NCI-H2171 (cell line): Measurements from ENCODE around the gene PPT2.
A peak's percentile ranks its signal among the peaks of the same experiment; 100 is the strongest.
"Not testable (repeated sequence)": the region's sequence is repeated elsewhere in the genome, so short reads cannot be mapped to it uniquely, and the experiment has no call there.

ENCODE experiments used
- DNase-seq: peaks from one replicate; lab custom pipeline; 2025; lab: John Stamatoyannopoulos, UW

The PPT2 gene

DNA sequence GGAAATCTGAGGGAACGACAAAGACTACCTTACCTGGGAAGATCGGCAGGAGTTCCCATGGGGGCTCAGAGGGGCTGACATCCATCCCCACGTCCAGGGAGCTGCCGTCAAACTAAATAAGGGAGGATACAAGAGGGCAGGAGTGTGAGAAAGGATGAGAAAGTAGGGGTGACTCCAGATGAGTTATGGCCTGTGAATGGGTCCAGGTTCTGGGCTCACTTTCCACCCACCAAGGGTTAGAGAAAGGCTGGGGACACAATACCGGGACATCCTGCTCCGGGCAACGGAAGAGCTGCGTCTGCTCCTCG lies 26.6 kb upstream of the PPT2 start:
- no peak for DNase-seq

DNA sequence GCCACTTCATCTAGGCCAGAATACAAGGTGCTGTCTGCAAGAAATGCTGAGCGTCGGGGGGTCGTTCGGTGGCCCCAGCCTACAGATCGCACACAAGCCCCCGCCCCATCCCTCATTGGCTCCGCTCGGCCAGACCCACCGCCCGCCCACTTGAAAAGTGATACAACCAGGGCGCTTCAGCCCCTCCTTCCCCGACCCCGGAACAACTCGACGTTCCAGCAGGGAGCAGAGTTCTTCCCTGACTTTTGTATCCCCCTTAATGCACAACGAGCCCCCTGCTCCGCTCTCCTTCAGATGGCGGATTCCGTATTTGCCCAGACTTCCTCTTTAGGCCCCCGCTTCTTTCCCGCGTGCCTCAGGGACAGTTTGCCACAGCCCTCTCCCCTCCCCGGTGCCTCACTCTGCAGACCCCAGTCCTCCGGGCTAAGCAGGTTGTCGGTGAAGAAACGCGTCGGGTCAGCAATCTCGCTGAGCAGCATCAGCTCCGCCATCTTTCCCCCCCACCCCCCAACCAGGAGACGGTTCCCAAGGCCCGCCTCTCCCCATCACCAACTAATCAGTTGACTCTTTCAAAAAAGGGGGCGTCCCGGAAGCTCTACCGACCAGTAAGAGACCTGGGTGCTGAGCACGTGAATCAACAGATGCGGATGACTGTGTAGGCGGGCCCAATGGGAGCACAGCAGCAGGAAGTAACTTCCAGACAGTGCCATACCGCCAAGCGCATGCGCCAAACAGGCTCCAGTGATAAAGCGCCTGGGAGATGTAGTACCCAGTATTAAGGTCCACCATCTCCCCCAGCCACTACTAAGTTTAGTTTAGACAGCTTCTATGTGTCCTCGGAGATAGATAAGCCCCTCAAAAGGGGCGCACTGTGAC lies 26.0 kb upstream of the PPT2 start, which contains the start of gene ATF6B:
TSS of gene ATF6B (minus strand) at position 530 of the 876 bp plus-strand sequence. CDS start at position 491, 39 bp downstream.
- peak; percentile 99 for DNase-seq

DNA sequence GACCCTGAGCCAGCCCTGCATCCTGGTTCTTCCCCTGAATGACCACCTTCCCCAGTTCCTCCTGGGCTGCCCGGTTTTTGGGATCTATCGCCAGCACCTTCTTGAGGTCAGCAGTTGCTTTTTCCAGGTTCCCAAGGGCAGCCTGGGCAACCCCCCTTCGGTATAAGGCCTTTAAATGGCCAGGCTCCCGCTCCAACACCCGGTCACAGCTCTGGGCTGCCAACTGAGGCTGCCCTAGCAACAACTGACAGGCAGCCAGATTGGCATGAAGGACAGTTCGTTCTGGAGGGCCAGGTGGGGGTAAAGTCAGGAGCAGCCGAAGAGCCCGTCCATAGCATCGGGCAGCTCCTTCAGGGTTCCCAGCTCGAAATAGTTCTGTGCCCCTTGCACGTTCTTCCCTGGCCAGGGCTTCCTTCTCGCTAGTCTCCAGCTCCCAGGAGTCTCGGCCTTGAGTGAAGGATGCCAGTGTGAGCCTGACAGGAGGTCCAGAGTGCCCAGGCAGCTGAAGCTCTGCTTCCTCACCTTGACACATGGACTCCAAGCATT lies 25.1 kb upstream of the PPT2 start:
- DNase-seq, result no peak

DNA sequence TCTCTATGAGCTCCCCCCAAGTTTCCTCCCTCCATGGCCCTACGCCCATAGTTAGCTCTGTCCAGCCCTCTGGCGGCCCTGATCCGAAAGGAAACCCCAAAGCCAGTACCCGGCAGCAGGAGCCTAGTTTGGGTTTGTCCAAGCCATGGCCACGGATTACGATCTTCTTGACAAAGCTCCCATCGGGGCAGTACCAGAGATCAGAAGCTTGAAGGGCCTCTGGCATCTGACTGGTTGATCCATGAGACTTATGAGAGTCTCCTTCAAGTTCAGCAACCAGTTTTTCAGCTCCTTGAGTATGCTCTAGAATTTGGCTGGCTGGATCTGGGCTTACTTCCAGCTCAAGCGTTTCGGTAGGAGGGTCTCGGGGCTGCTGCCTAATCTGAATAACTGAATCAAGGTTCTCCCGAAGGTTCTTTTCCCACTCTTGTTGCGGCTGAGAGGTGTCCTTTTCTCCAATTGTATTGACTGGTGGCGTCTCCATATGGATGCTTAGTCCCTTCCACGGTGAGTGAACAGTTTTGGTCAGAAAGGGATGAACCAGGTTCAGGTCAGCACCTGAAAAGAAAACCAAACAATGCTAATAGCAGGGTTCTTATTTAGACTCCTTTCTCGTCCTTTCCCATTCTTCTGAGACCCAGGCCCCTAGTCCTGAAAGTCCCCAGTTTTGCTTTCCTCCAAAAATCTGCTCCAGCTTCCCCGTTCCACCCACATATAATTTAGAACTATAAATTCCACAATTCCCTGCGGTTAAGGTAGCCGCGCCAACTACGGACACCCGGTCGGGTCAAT lies 24.4 kb upstream of the PPT2 start:
- DNase-seq, result no peak

DNA sequence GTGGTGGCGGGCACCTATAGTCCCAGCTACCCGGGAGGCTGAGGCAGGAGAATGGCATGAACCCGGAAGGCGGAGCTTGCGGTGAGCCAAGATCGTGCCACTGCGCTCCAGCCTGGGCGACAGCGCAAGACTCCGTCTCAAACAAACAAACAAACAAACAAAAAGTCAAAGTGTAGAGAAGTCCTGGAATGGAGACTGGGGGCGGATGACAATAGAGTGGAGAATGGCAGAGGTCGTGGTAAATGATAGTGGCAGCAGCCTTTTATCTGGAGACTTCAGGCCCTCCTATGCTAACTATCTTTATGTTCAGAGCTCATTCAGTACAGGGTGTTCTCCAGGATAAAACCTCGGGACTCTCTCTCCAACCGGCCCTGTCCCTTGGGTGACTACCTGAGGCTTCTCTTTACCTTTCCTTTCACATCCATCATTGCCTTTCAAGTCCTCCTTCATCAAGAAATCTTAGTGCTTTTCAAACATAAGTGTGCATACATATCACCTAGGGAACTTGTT lies 22.4 kb upstream of the PPT2 start:
- no peak for DNase-seq

DNA sequence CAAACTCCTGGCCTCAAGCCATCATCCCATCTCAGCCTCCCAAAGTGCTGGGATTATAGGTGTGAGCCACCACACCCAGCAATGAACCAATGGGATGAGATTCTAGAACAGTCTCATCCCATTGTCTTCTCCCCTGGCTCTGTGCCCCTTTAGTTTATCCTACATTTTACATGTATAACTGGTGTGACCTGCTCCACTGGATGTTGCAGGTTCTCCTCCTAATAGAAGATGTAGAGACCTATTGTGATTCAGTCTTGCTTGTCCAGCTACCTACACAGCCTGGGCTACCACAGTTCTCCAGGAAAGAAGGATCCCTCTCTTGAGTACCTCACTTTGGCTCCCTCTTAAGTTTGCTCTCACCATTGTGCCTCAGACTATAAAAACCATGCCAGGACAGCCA lies 21.8 kb upstream of the PPT2 start:
- no peak for DNase-seq

DNA sequence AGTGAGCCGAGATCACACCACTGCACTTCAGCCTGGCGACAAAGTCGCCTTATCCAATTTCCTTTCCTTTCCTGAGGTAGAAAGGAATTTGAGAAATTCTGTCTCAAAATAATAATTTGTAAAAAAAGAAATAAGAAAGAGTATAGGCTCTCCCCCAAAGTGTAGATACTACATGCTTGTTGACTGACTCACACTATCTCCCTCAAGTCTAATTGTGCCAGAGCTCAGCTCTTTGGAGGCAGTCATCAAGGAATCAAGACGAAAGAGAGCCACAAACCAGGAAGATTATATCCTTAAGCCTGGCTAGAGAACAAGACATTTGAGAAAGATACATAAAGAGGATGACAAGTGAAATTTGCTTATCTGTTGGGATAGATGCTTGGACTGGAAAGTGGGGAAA lies 20.2 kb upstream of the PPT2 start:
- no peak for DNase-seq

DNA sequence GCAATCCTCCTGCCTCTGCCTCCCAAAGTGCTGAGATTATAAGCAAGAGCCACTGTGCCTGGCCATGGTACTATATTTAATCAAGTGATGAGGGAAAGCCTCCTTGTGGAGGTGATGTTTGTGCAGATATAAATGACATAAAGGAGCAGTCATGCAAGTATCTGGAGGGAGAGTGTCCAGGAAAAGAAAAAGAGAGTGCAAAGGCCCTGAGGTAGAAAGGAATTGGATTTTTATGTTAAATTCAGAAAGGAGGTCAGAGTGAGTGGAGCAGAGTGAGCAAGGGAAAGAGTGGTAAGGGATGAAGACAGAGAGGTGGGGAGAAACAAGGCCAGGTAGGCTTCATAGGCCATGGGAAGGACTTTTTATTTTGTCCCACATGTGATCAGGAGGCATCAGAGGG lies 16.5 kb upstream of the PPT2 start:
- DNase-seq, result no peak

DNA sequence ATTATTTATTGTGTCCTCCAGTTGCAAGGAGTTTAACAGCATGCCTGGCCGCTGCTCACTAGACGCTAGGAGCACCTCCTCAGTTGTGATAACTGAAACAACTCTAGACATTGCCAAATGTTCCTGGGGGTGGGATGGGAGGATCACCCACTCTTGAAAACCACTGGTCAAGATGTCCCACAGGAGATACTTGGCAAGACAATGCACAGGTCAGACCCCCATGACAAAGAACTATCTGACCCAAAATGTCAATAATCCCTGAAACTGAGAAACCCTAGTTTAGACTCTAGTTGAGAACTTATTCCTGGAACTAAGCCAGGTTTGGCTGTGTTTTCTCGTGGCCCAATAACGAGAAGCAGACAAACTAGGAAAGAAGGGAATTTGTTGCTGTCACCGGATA lies 14.4 kb upstream of the PPT2 start:
- no peak for DNase-seq

DNA sequence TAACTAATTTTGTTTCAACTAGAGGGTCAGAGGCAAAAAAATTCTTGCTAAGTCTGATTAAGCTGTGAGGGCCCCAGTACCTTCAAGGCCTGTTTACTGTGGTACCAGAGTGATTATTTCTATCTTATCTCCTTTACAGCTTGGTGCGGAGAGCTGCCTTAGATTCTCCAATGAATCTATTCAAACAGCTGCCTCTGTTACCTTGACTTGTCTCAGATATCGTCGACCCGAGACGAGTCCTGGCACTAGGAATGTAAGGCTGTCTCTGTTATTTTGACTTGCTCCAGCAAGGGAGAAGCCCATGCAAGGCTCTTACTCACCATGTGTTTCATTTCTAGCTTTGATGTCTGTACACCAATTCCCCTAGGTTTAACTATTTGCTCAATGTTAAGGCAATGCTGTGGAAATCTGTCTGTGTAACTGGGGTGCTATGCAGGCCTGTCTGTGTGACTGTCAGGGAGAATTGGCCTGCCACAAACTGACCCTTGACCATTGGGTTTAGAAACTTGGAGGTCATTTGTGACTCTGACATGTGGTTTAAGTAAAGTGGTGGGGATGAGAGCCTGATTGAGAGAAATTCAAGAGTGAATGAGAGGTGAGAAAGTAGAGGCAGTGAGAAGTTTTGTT lies 13.4 kb upstream of the PPT2 start:
- no peak for DNase-seq

DNA sequence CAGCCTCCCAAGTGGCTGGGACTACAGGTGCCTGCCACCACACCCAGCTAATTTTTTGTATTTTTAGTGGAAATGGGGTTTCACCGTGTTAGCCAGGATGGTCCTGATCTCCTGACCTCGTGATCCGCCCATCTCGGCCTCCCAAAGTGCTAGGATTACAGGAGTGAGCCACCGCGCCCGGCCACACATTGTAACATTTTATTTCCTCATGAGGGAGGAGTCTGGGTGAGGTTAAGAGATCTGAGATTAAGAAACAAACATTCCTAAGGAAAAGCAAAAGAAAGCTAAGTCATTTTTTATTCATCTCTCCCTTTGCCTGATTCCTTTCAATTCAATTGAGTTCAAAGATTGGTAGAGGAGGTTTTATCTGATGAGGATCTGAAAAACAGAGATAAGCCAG lies 9.7 kb upstream of the PPT2 start:
- DNase-seq, result not testable (repeated sequence)

DNA sequence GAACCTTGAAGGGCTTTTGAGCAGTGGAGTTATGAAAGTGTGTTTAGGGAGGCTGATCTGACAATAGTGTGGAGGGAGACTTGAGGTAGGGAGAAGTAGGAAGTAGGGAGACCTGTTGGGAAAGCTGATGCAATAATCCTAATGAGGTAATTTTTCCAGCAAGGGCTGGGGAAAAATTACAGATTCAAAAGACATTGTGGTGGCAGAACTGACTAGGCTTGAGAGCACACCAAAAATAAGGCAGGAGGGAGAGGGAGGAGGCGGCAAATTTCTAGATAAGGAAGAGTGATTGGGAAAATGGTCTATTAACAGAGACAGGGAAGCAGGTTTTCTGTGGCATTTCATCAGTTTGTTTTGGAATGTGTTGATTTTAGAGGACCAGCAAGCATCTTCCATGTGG lies 7.7 kb upstream of the PPT2 start:
- DNase-seq, result no peak

DNA sequence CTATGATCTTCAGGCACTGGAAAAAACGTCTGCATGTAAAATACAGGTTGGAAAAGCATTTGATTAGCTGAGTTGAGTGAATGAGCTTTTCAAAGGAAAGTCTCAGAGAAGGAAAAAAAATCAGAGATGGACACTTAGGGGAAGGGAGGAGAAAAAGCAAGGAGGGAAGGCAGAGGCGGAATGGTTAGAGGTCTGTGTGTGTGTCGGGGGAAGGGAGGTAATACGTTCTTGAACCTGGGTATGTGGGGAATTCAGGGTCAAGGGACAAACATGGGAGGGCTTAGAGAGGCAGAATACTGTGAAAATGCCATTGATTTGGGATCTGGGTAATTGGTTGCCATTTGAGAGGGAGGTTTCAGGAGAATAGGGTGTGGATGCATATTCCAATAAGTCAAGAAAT lies 7.3 kb upstream of the PPT2 start:
- no peak for DNase-seq

DNA sequence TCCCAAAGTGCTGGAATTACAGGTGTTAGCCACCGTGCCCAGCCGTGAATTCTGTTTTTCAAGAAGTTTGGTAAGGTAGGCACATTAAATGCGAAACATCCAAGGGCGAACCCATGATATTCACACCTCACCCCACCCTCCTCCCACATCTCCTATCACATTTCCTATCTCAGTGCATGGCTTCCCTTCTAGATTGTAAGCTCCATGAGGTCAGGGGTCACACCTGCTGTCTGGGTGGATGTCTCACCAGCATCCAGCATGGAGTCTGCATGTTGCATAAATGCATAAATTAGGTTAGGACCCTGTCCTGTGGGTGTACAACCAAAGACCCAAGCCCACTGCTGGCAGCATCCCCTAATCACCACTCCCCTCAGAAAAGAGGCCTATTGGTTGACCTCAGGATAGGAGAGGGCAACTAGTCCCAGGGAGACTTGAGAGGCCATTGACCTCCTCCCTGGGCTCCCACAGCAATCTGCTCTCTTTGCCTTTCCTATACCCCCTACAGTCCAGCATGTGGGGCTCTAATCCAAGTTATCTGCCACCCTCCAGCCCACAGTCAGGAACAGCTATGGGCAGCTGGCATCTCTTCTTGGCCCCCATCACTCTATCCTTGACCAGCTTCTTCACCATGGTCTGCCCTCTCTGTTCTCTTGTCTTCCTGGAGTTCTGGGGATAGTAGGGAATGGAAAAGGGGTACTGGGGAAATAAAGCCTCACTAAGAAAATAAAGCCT lies 6.4 kb upstream of the PPT2 start:
- no peak for DNase-seq

DNA sequence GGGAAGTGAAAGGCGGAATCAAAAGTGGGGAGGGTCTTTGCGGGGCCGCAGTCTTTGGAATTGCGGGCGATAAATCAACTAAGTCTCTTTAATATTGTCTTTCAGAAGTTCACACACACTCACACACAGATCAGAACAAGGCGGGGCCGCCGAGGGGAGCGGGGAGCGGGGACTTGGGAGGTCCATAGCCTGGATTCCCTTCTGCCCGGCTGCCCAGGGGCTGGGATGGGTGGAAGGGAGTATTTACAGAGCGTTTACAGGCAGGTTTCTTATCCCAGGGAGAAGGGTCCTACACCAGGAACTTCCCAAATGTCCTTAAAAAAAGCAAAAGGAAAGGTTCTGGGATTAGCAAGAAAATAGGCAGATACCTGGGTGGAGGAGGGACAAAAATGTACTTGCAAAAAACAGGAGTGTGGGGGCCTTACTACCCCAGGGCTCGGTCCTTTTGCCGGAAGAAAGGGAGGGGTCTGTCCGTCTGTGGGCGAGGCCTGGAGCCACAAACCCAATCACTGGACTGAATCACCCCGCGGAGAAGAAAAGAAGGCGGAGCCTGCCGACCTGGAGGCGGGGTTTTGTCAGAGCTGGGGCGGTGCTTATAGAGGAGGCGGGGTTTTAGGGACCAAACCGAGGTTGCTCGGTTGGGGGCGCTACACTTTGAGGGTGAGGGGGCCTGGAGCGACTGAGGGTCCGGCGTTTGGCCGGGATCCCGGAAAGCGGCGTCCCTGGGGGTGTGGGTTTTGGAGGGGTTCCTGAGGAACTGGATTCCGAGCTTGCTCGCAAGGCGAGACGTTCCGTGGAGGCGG lies 5.5 kb upstream of the PPT2 start:
- DNase-seq, result no peak

DNA sequence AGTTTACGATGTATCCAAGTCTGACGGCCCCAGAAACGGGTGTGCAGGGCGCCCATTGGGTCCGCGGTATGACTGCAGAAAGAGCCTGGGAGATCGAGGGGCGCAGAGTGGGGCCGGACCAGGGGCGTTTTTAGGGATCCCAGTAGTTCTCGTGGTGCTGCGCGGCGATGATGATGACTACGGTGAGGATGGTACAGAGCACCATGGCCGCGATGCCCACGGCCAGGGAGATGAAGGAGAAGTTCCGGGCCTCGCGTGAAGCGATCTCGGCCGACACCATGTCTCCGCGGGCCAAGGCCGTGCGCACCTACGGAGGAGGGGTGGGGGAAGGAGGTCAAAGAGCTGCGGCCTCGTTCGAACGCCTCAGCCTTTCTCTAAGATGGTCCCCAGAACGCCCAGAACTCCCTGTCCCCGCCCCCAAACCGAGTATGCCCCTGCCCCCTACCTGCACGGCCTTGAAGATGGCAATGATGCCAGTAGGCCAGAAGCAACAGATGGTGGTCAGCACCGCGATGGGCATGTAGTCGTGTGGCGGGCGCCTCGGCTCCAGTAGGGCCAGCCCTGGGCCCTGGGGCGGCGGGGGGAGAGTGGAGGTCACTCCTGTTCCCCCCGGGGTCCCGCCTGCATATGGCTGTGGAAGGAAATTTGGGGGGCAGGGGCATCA lies 4.7 kb upstream of the PPT2 start:
- no peak for DNase-seq

DNA sequence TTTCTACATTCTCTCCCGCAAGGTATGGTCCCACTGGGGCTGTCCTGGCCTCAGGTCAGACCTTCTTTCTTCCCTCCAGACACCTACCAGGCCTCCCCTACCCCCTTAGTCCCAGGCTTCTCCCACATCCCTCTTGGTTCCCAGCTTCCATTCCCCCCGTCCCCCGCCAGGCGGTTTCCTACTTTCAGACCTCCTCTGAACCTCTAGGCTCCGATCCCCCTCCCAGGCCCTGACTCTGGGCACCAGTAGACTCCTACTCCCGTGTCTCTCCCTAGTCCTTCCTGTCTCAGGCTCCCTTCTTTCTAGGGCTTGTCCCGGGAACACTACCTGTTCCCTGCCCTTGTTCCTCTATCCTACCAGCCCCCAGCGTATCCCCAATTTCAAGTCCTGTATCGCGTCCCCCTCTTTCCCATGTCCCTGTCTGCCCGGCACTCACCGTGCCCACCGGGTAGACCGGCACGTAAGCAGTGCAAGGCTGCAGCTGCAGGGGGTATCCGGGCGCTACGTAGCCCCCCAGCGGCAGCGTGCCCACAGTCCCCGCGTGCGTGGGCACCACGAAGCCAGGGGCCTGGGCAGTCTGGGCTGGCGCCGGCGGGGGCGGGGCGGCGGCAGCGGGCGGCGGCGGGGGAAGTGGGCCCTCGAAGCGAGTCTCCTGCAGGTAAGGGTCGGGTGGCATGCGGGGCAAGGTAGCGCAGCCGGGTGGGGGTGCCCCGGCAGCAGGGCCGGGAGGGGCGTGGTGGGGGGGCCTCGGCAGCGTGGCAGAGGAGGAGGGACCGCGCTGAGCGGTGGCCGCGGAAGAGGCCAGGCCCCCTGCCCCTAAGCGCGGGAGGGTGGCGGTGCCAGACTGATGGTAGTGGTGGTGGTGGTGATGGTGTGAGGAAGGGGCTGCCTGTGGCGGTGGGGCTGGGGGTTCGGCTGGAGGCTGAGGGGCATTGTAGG lies 3.7 kb upstream of the PPT2 start:
- no peak for DNase-seq

DNA sequence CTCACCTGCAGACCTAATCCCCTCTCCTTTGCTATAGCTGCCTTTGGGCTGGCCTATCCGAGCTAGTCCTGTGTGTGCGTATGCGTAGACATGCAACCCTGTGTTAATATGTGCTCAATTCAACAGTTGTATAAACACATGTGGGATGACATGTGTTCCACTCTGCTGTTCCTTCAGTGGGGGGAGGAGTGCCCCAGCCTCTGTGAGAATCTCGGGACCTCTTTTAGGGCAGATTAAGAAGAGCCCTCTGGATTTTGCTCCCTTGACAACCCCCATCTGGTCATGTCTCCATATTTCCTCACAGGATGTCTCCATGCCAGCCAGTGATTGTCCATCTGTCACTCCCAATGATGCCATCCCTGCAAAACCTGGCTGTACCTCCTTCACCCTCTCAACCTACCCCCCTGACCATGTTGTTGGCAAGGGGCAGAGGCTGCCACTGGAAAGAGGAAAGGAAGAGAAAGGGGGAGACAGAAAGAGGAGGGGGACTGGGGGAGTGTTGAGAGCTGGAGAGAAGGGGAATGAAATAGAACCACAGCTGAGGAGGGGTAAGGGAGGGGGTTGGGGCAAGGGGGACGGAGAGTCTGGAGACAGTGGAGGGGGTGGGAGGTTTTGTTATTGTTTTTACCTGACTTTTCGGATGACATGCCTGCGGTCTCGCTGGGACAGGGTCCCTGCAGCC lies 2.6 kb upstream of the PPT2 start:
- DNase-seq, result peak; percentile 34
